ENCODE results near the gene DLX4. TPM values are rescaled to one million over a fixed set of nuclear protein-coding genes. Genes with fewer than 3 reads are reported as not detected.

The DLX4 gene
- total RNA-seq, 1 experiment from 2014 or later, result 0.44 TPM

GRCh38 chr17:49925921-49926320 is 43.1 kb upstream of the DLX4 start:
- H3K4me1 ChIP-seq (ENCODE audit: insufficient read depth, low read length), result peaks cover 11% of the 10 kb centered on the region
- POLR2A ChIA-PET (ENCODE audit: unreplicated experiment), result no interaction called here
- H3F3A ChIP-seq (ENCODE audit: low read length, unreplicated experiment), result no peaks in the 10 kb centered on the region
- no peaks in the 10 kb centered on the region for H3K9me2 ChIP-seq (replicated peaks; ENCODE audit: low read length)
- DNase-seq, result no peak
- H2AFZ ChIP-seq (ENCODE audit: low read length), result no peak overlapping the region
- H3K4me2 ChIP-seq (ENCODE audit: low read length), result no peak overlapping the region
- intact Hi-C loops (cut with micrococcal nuclease), result no loop called here
- no peak overlapping the region for H3K9ac ChIP-seq (ENCODE audit: low read length)
- no peaks in the 10 kb centered on the region for H3K36me3 ChIP-seq (ENCODE audit: low read depth, low read length)
- H3K4me3 ChIP-seq (ENCODE audit: low read length), result no peak overlapping the region
- no peaks in the 10 kb centered on the region for H3K79me2 ChIP-seq (ENCODE audit: low read length)
- no peak for TF ChIP-seq CTCF (conservative IDR thresholded peaks at IDR 0.05; ENCODE audit: low read depth, low read length)
- no peak for TF ChIP-seq EZH2 (IDR thresholded peaks at IDR 0.05; ENCODE audit: low read length, unreplicated experiment)
- TF ChIP-seq EZH2phosphoT487 (IDR thresholded peaks at IDR 0.05; ENCODE audit: borderline replicate concordance, low read length), result no peak
- H3K9me3 ChIP-seq (ENCODE audit: low read length), result no peaks in the 10 kb centered on the region
- no TSS peak for BruUV-seq (replicated peaks)
- H3K27ac ChIP-seq (ENCODE audit: low read length), result no peak overlapping the region
- no peak for ATAC-seq
- H3K27me3 ChIP-seq (ENCODE audit: low read length), result 0 out of 2 replicates have a peak, but pooled peaks cover 2% of the 10 kb centered on the region
- CTCF ChIA-PET, result no interaction called here
- H4K20me1 ChIP-seq (ENCODE audit: low read length), result no peaks in the 10 kb centered on the region

- Histone ChIP-seq H3K4me3 (ENCODE audit: low read length) (no peak overlapping the region), H3K4me1 (ENCODE audit: insufficient read depth, low read length) (peaks cover 11% of the 10 kb centered on the region), H3K27me3 (ENCODE audit: low read length) (0 out of 2 replicates have a peak, but pooled peaks cover 5% of the 10 kb centered on the region), H2AFZ (ENCODE audit: low read length) (no peak overlapping the region), H3K9ac (ENCODE audit: low read length) (no peak overlapping the region), H3F3A (ENCODE audit: low read length, unreplicated experiment) (no peaks in the 10 kb centered on the region), H3K79me2 (ENCODE audit: low read length) (no peaks in the 10 kb centered on the region), H3K9me3 (ENCODE audit: low read length) (no peaks in the 10 kb centered on the region), H4K20me1 (ENCODE audit: low read length) (no peaks in the 10 kb centered on the region), H3K9me2 (replicated peaks; ENCODE audit: low read length) (no peaks in the 10 kb centered on the region), H3K36me3 (ENCODE audit: low read depth, low read length) (no peaks in the 10 kb centered on the region), H3K4me2 (ENCODE audit: low read length) (no peak overlapping the region), H3K27ac (ENCODE audit: low read length) (no peak overlapping the region)
- DNase-seq (no peak), ATAC-seq (no peak)
- ChIA-PET CTCF (no interaction called here), POLR2A (ENCODE audit: unreplicated experiment) (no interaction called here)
- intact Hi-C loops (cut with micrococcal nuclease), result no loop called here
- TF ChIP-seq EZH2 (IDR thresholded peaks at IDR 0.05; ENCODE audit: low read length, unreplicated experiment) (no peak), CTCF (conservative IDR thresholded peaks at IDR 0.05; ENCODE audit: low read depth, low read length) (no peak), EZH2phosphoT487 (IDR thresholded peaks at IDR 0.05; ENCODE audit: borderline replicate concordance, low read length) (no peak)
- BruUV-seq (replicated peaks), result no TSS peak
These were observed 42.1 kb upstream of the DLX4 start for GRCh38 chr17:49926886-49927285.

- no peak overlapping the region for H3K9ac ChIP-seq (ENCODE audit: low read length)
- intact Hi-C loops (cut with micrococcal nuclease), result no loop called here
- ChIA-PET POLR2A (ENCODE audit: unreplicated experiment) (interaction anchor here (0.6 kb wide), 1 partner anchor 42 kb away, joined by 12 read pairs; no protein-coding TSS in a partner anchor), CTCF (no interaction called here)
- no peaks in the 10 kb centered on the region for H3K36me3 ChIP-seq (ENCODE audit: low read depth, low read length)
- BruUV-seq (replicated peaks), result no TSS peak
- ATAC-seq (no peak), DNase-seq (no peak)
- no peaks in the 10 kb centered on the region for H3K9me3 ChIP-seq (ENCODE audit: low read length)
- H3K27ac ChIP-seq (ENCODE audit: low read length), result no peak overlapping the region
- peaks cover 11% of the 10 kb centered on the region for H3K4me1 ChIP-seq (ENCODE audit: insufficient read depth, low read length)
- no peaks in the 10 kb centered on the region for H4K20me1 ChIP-seq (ENCODE audit: low read length)
- H3K4me3 ChIP-seq (ENCODE audit: low read length), result no peak overlapping the region
- no peaks in the 10 kb centered on the region for H3K9me2 ChIP-seq (replicated peaks; ENCODE audit: low read length)
- no peak for TF ChIP-seq CTCF (conservative IDR thresholded peaks at IDR 0.05; ENCODE audit: low read depth, low read length)
- TF ChIP-seq EZH2 (IDR thresholded peaks at IDR 0.05; ENCODE audit: low read length, unreplicated experiment), result no peak
- no peak overlapping the region for H2AFZ ChIP-seq (ENCODE audit: low read length)
- no peaks in the 10 kb centered on the region for H3F3A ChIP-seq (ENCODE audit: low read length, unreplicated experiment)
- H3K79me2 ChIP-seq (ENCODE audit: low read length), result no peaks in the 10 kb centered on the region
- H3K27me3 ChIP-seq (ENCODE audit: low read length), result 0 out of 2 replicates have a peak, but pooled peaks cover 5% of the 10 kb centered on the region
- no peak overlapping the region for H3K4me2 ChIP-seq (ENCODE audit: low read length)
These were observed 40.7 kb upstream of the DLX4 start for GRCh38 chr17:49928126-49928800.
